ENCODE data around the gene SRPK2.

GRCh38 chr7:105132835-105133234, 255.9 kb downstream of the SRPK2 start:
- TF ChIP-seq, protein P1, sequence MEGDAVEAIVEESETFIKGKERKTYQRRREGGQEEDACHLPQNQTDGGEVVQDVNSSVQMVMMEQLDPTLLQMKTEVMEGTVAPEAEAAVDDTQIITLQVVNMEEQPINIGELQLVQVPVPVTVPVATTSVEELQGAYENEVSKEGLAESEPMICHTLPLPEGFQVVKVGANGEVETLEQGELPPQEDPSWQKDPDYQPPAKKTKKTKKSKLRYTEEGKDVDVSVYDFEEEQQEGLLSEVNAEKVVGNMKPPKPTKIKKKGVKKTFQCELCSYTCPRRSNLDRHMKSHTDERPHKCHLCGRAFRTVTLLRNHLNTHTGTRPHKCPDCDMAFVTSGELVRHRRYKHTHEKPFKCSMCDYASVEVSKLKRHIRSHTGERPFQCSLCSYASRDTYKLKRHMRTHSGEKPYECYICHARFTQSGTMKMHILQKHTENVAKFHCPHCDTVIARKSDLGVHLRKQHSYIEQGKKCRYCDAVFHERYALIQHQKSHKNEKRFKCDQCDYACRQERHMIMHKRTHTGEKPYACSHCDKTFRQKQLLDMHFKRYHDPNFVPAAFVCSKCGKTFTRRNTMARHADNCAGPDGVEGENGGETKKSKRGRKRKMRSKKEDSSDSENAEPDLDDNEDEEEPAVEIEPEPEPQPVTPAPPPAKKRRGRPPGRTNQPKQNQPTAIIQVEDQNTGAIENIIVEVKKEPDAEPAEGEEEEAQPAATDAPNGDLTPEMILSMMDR (conservative IDR thresholded peaks at IDR 0.05; ENCODE audit: low read length): no peak
- no peak for TF ChIP-seq EZH2phosphoT487 (IDR thresholded peaks at IDR 0.05; ENCODE audit: borderline replicate concordance)

All from Loucy (cell line).